HG02852 (cell line): ENCODE measurements around the gene PHACTR3.

Source experiments
- ATAC-seq: cut with Tn5 transposase; IDR thresholded peaks from one replicate; pipeline ENCODE4 v1.9.1; 2021; ENCODE audit warnings: mild to moderate bottlenecking, moderate library complexity; ENCODE audit not compliant: unreplicated experiment

Gene PHACTR3

GRCh38 chr20:59668926-59669850 is 64.8 kb downstream of the PHACTR3 start:
- ATAC-seq: no peak

- ATAC-seq: no peak
Measured at GRCh38 chr20:59670786-59671492, 66.6 kb downstream of the PHACTR3 start.

- ATAC-seq: no peak
Measured at GRCh38 chr20:59671661-59672471, 67.5 kb downstream of the PHACTR3 start.

- no peak for ATAC-seq
Measured at GRCh38 chr20:59672576-59672975, 68.2 kb downstream of the PHACTR3 start.

GRCh38 chr20:59673288-59673997 is 69.1 kb downstream of the PHACTR3 start:
- no peak for ATAC-seq

- no peak for ATAC-seq
Measured at GRCh38 chr20:59673998-59674445, 69.7 kb downstream of the PHACTR3 start.

GRCh38 chr20:59676126-59676850 is 71.9 kb downstream of the PHACTR3 start:
- no peak for ATAC-seq

- no peak for ATAC-seq
Measured at GRCh38 chr20:59676851-59677182, 72.5 kb downstream of the PHACTR3 start.

- ATAC-seq: no peak
Measured at GRCh38 chr20:59677586-59677985, 73.2 kb downstream of the PHACTR3 start.

- ATAC-seq: no peak
Measured at GRCh38 chr20:59678288-59678687, 73.9 kb downstream of the PHACTR3 start.

- ATAC-seq: no peak
Measured at GRCh38 chr20:59678951-59679350, 74.6 kb downstream of the PHACTR3 start.

GRCh38 chr20:59680148-59680650 is 75.9 kb downstream of the PHACTR3 start:
- ATAC-seq: no peak

GRCh38 chr20:59680852-59681251 is 76.5 kb downstream of the PHACTR3 start:
- ATAC-seq: no peak

GRCh38 chr20:59682603-59683002 is 78.3 kb downstream of the PHACTR3 start:
- ATAC-seq: no peak

GRCh38 chr20:59683181-59683580 is 78.8 kb downstream of the PHACTR3 start:
- ATAC-seq: no peak

- no peak for ATAC-seq
Measured at GRCh38 chr20:59684685-59685242, 80.4 kb downstream of the PHACTR3 start.

- ATAC-seq: no peak
Measured at GRCh38 chr20:59686404-59687346, 82.3 kb downstream of the PHACTR3 start.

- no peak for ATAC-seq
Measured at GRCh38 chr20:59688356-59688755, 84.0 kb downstream of the PHACTR3 start.
